ENCODE results near the gene PAN3.

Gene PAN3

GRCh38 chr13:28314879-28315278 is 176.5 kb downstream of the PAN3 start:
- no peaks in the 10 kb centered on the region for H3K4me1 ChIP-seq (ENCODE audit: control insufficient read depth, insufficient read depth, low read length)
- POLR2A ChIA-PET, result no interaction called here
- H3K36me3 ChIP-seq (ENCODE audit: control insufficient read depth in 2 of 2, insufficient read depth in 1 of 2, low read length in 2 of 2), result no peaks in the 10 kb centered on the region
- no peaks in the 10 kb centered on the region for H3K9me3 ChIP-seq (ENCODE audit: control insufficient read depth, insufficient read depth, low read depth, low read length)
- TF ChIP-seq ZBTB20 (tag by site-specific recombination; IDR thresholded peaks at IDR 0.05), result no peak
- TF ChIP-seq YY1 (tag by site-specific recombination; IDR thresholded peaks at IDR 0.05), result no peak
- TF ChIP-seq ZNF677 (tag by site-specific recombination; IDR thresholded peaks at IDR 0.05), result no peak
- CTCF ChIA-PET, result interaction anchor here (0.7 to 0.8 kb wide), 2 partner anchors 48 to 325 kb away, joined by 3 read pairs; no protein-coding TSS in a partner anchor
- no peak overlapping the region for H3K27ac ChIP-seq (ENCODE audit: extremely low read depth, low read depth, low read length)
- no peak overlapping the region for H3K4me3 ChIP-seq (ENCODE audit: low read depth, low read length)

DNA sequence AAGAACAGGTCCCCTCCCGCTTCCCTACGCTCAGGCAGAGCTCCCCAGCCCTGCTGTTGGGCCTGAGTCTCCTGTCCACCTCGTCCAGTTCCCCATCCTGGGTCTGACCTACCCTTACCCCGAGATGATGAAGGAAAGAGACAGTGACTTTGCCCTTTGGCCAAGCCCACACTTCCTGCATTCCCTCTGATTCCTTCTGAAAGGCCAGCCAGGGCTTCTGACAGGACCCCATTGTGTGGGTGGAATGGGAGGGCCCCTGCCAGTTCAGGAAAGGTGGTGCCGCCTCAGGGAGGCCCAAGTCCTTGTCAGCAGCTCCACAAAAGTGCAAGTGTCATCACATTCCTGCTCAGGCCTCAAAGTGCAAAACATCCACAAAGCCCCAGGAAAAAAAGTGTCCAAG is 177.8 kb downstream of the PAN3 start:
- Histone ChIP-seq H3K36me3 (ENCODE audit: control insufficient read depth in 2 of 2, insufficient read depth in 1 of 2, low read length in 2 of 2) (no peaks in the 10 kb centered on the region), H3K4me3 (ENCODE audit: low read depth, low read length) (no peak overlapping the region), H3K27ac (ENCODE audit: extremely low read depth, low read depth, low read length) (no peak overlapping the region), H3K9me3 (ENCODE audit: control insufficient read depth, insufficient read depth, low read depth, low read length) (no peaks in the 10 kb centered on the region), H3K4me1 (ENCODE audit: control insufficient read depth, insufficient read depth, low read length) (no peaks in the 10 kb centered on the region)
- no peak for TF ChIP-seq ZNF175 (tag by site-specific recombination; IDR thresholded peaks at IDR 0.05)
- TF ChIP-seq ZNF658 (tag by site-specific recombination; IDR thresholded peaks at IDR 0.05), result no peak
- no peak for TF ChIP-seq ZNF600 (tag by site-specific recombination; IDR thresholded peaks at IDR 0.05)
- TF ChIP-seq SP2 (tag by site-specific recombination; IDR thresholded peaks at IDR 0.05), result no peak
- no peak for TF ChIP-seq ZNF121 (tag by site-specific recombination; IDR thresholded peaks at IDR 0.05)
- TF ChIP-seq, protein P1, sequence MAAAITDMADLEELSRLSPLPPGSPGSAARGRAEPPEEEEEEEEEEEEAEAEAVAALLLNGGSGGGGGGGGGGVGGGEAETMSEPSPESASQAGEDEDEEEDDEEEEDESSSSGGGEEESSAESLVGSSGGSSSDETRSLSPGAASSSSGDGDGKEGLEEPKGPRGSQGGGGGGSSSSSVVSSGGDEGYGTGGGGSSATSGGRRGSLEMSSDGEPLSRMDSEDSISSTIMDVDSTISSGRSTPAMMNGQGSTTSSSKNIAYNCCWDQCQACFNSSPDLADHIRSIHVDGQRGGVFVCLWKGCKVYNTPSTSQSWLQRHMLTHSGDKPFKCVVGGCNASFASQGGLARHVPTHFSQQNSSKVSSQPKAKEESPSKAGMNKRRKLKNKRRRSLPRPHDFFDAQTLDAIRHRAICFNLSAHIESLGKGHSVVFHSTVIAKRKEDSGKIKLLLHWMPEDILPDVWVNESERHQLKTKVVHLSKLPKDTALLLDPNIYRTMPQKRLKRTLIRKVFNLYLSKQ (tag by site-specific recombination; IDR thresholded peaks at IDR 0.05; ENCODE audit: borderline replicate concordance), result no peak
- TF ChIP-seq ZNF76 (tag by site-specific recombination; IDR thresholded peaks at IDR 0.05; ENCODE audit: borderline replicate concordance, low read depth), result no peak
- TF ChIP-seq GLIS1 (tag by site-specific recombination; IDR thresholded peaks at IDR 0.05), result no peak
- no peak for TF ChIP-seq ZNF174 (tag by site-specific recombination; IDR thresholded peaks at IDR 0.05)
- TF ChIP-seq ZBTB20 (tag by site-specific recombination; IDR thresholded peaks at IDR 0.05), result no peak
- no peak for TF ChIP-seq ZNF621 (tag by site-specific recombination; IDR thresholded peaks at IDR 0.05)
- no peak for TF ChIP-seq ZBTB6 (tag by site-specific recombination; IDR thresholded peaks at IDR 0.05)
- no peak for TF ChIP-seq PRDM10 (tag by site-specific recombination; IDR thresholded peaks at IDR 0.05)
- TF ChIP-seq ZNF140 (tag by site-specific recombination; IDR thresholded peaks at IDR 0.05), result no peak
- TF ChIP-seq KLF8 (tag by site-specific recombination; IDR thresholded peaks at IDR 0.05), result no peak
- ChIA-PET POLR2A (interaction anchor here (0.6 kb wide), 1 partner anchor 86 kb away, joined by 3 read pairs; no protein-coding TSS in a partner anchor), CTCF (no interaction called here)

GRCh38 chr13:28316836-28317235 is 178.5 kb downstream of the PAN3 start:
- POLR2A ChIA-PET, result no interaction called here
- H3K9me3 ChIP-seq (ENCODE audit: control insufficient read depth, insufficient read depth, low read depth, low read length), result no peaks in the 10 kb centered on the region
- TF ChIP-seq ZNF610 (tag by site-specific recombination; IDR thresholded peaks at IDR 0.05; ENCODE audit: borderline replicate concordance) (no peak), ZNF416 (tag by site-specific recombination; IDR thresholded peaks at IDR 0.05) (no peak), ZNF112 (tag by site-specific recombination; IDR thresholded peaks at IDR 0.05) (no peak), ZNF548 (tag by site-specific recombination; IDR thresholded peaks at IDR 0.05) (no peak), ZNF664 (tag by site-specific recombination; IDR thresholded peaks at IDR 0.05) (no peak), MEIS1 (CRISPR knock-in tag; IDR thresholded peaks at IDR 0.05; ENCODE audit: borderline replicate concordance) (no peak), ZNF692 (tag by site-specific recombination; IDR thresholded peaks at IDR 0.05) (no peak), YY1 (tag by site-specific recombination; IDR thresholded peaks at IDR 0.05) (no peak), ZNF221 (tag by site-specific recombination; IDR thresholded peaks at IDR 0.05; ENCODE audit: borderline replicate concordance) (no peak), ZNF16 (tag by site-specific recombination; IDR thresholded peaks at IDR 0.05; ENCODE audit: low read depth) (no peak), ZNF621 (tag by site-specific recombination; IDR thresholded peaks at IDR 0.05) (no peak)

More at GRCh38 chr13:28316836-28317235, 178.5 kb downstream of the PAN3 start:
- no peaks in the 10 kb centered on the region for H3K36me3 ChIP-seq (ENCODE audit: control insufficient read depth in 2 of 2, insufficient read depth in 1 of 2, low read length in 2 of 2)
- no peak overlapping the region for H3K27ac ChIP-seq (ENCODE audit: extremely low read depth, low read depth, low read length)
- no peak overlapping the region for H3K4me3 ChIP-seq (ENCODE audit: low read depth, low read length)
- CTCF ChIA-PET, result no interaction called here
- H3K4me1 ChIP-seq (ENCODE audit: control insufficient read depth, insufficient read depth, low read length), result no peaks in the 10 kb centered on the region

Data from HEK293 (cell line).